Thyroid gland (tissue), 4 donors: ENCODE measurements around the gene CFAP141. TPM values are rescaled to one million over a fixed set of nuclear protein-coding genes. Genes with fewer than 3 reads are reported as not detected.
"Not testable (repeated sequence)": the region's sequence is repeated elsewhere in the genome, so short reads cannot be mapped to it uniquely, and the experiment has no call there.

ENCODE experiments used
- DNase-seq, 2 donors: peaks; one replicate each; pipeline ENCODE4 v3.0.0-alpha.2; 2019
- H3K27ac ChIP-seq, 3 donors: fragments of 200-600 bp; sonication (generic); 1 replicate in 2 of 3; 2 replicates in 1 of 3; pipeline ENCODE4 v1.5.1; 2016 to 2019; ENCODE audit warnings: mild to moderate bottlenecking in 1 of 3, moderate library complexity in 1 of 3
- H3K27me3 ChIP-seq: fragments of 200-600 bp; sonication (generic); one replicate; pipeline ENCODE4 v1.5.1; 2019
- H3K36me3 ChIP-seq, 2 donors: fragments of 200-600 bp; sonication (generic); one replicate each; pipeline ENCODE4 v1.5.1; 2016 to 2019
- H3K4me1 ChIP-seq, 2 donors: fragments of 200-600 bp; sonication (generic); one replicate each; pipeline ENCODE4 v1.5.1; 2017 to 2019
- H3K4me3 ChIP-seq, 3 donors: fragments of 200-600 bp; sonication (generic); replicated peaks in 1 of 3; 1 replicate in 2 of 3; 2 replicates in 1 of 3; pipeline ENCODE4 v1.5.1; 2016; ENCODE audit warnings: mild to moderate bottlenecking in 1 of 3
- H3K9me3 ChIP-seq: fragments of 200-600 bp; sonication (generic); one replicate; pipeline ENCODE4 v1.5.1; 2017
- POLR2A ChIP-seq, 2 donors: fragments of 450-650 bp; IDR thresholded peaks; one replicate each; pipeline ENCODE4 v1.6.1; 2017; ENCODE audit warnings: antibody characterized with exemption in 2 of 2, mild to moderate bottlenecking in 2 of 2, moderate library complexity in 1 of 2
- WGBS, 2 donors: methylation state at CpG; one replicate each; pipeline ENCODE4 v1.1.5; 2017; 5-methylcytosine and 5-hydroxymethylcytosine counted together
- intact Hi-C: fragments of 100-400 bp; cut with DNase I; formaldehyde crosslinking; loops from one replicate; pipeline ENCODE4 v1.15.1; 2023
- total RNA-seq, 4 donors: library from RNA; depleted of rRNA; stranded (reverse); fragments of >200 nt; gene quantifications; one replicate each; pipeline ENCODE4 v1.2.3, GENCODE V29; 2016
- TF ChIP-seq, protein P1 (sequence below), 6 experiments: fragments of 200-600 bp in 3 of 6; fragments of 450-650 bp in 3 of 6; sonication (generic) in 3 of 6; IDR thresholded peaks; one replicate each; pipeline ENCODE4 v1.5.1; 2016 to 2019; ENCODE audit warnings: antibody characterized with exemption in 6 of 6, mild to moderate bottlenecking in 2 of 6, inconsistent platforms in 1 of 6, moderate library complexity in 1 of 6

The CFAP141 gene
- total RNA-seq, 4 donors from 2014 or later, result not detected

DNA sequence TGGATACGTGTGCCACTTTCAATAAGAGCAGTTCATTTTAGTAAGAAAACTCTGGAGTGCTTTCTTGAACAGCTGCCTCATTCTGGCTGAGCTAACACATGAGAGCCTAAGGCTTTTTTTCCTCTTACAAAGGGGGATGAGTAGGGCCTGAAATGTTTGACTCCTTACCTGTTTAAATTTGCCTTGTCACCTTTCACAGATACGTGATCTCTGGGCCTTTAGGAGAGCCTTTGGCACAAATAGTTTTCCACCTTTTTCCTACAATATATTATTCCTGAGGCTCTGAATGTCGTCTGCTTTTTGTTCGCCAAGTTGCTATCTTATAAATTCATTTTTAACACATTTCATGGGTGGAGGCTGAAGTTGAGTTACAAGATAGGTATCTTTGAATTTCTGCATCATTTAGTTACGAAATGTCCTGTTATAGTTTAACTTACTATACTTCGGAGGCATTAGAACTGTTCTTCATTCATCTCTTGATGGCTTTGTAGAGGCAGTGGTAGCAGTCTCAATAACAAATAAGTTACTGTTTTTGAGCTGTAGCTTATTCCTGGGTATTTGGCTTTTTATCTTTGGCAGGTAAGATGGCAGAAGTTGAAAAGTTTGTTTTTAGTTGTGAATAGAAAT lies 31.9 kb upstream of the CFAP141 start:
- Histone ChIP-seq H3K4me1 (no peaks in the 10 kb centered on the region), H3K27me3 (no peaks in the 10 kb centered on the region), H3K4me3 (no peak overlapping the region), H3K36me3 (peaks cover 70 to 76% of the 10 kb centered on the region in 2 donors), H3K27ac (no peak overlapping the region), H3K9me3 (no peaks in the 10 kb centered on the region)
- intact Hi-C loops, result no loop called here
- 94 to 95% methylated on average over 6 of the region's 6 CpGs for WGBS, 2 donors
- no peak for DNase-seq
- TF ChIP-seq, protein P1, sequence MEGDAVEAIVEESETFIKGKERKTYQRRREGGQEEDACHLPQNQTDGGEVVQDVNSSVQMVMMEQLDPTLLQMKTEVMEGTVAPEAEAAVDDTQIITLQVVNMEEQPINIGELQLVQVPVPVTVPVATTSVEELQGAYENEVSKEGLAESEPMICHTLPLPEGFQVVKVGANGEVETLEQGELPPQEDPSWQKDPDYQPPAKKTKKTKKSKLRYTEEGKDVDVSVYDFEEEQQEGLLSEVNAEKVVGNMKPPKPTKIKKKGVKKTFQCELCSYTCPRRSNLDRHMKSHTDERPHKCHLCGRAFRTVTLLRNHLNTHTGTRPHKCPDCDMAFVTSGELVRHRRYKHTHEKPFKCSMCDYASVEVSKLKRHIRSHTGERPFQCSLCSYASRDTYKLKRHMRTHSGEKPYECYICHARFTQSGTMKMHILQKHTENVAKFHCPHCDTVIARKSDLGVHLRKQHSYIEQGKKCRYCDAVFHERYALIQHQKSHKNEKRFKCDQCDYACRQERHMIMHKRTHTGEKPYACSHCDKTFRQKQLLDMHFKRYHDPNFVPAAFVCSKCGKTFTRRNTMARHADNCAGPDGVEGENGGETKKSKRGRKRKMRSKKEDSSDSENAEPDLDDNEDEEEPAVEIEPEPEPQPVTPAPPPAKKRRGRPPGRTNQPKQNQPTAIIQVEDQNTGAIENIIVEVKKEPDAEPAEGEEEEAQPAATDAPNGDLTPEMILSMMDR (IDR thresholded peaks at IDR 0.05), result no peak
- no peak for TF ChIP-seq POLR2A (IDR thresholded peaks at IDR 0.05)

DNA sequence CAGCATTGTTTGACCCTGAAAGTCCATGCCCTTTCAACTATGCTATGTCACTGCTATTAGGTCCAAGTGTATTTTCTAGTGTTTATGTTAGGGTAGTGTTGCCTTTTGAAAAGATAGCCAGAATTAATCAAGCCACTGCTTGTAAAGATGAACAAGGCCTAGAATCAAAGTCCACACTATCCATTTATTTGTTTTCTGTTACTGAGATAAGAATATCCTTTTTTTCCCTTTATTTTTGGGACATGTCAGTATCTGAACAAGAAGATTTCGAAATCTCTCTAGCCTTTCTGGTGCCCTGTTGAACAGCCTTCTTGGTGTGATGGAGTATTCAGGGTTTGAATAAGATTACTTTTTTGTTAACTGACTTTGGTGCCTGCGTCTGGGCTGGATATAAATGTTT lies 31.3 kb upstream of the CFAP141 start:
- intact Hi-C loops, result no loop called here
- TF ChIP-seq, protein P1 (IDR thresholded peaks at IDR 0.05), result no peak
- no peak for TF ChIP-seq POLR2A (IDR thresholded peaks at IDR 0.05)
- Histone ChIP-seq H3K9me3 (no peaks in the 10 kb centered on the region), H3K4me1 (no peaks in the 10 kb centered on the region), H3K27ac (no peak overlapping the region), H3K4me3 (no peak overlapping the region), H3K27me3 (no peaks in the 10 kb centered on the region), H3K36me3 (peaks cover 70 to 78% of the 10 kb centered on the region in 2 donors)
- WGBS, 2 donors, result 94 to 98% methylated on average over 2 of the region's 2 CpGs
- no peak for DNase-seq

DNA sequence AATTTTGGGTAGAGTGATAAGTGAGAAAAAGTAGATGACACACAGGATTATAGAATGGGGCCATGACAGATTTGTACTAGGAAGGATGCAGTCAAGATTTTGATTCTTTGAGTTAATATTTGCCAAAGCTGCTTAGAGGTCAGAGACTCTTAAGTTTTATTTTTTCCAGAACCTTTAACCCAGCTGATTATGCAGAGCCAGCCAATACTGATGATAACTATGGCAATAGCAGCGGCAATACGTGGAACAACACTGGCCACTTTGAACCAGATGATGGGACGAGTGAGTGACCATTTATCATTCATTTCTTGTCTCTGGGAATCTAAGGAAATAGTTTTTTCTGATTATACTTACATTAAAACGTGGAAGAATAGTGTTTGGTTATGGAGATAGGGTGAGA lies 30.7 kb upstream of the CFAP141 start:
- Histone ChIP-seq H3K36me3 (peaks cover 64 to 72% of the 10 kb centered on the region in 2 donors), H3K27ac (no peak overlapping the region), H3K4me1 (no peaks in the 10 kb centered on the region), H3K9me3 (no peaks in the 10 kb centered on the region), H3K27me3 (no peaks in the 10 kb centered on the region), H3K4me3 (no peak overlapping the region)
- no peak for DNase-seq
- intact Hi-C loops, result no loop called here
- WGBS, 2 donors, result 93 to 95% methylated on average over 4 of the region's 4 CpGs
- TF ChIP-seq, protein P1 (IDR thresholded peaks at IDR 0.05), result no peak
- no peak for TF ChIP-seq POLR2A (IDR thresholded peaks at IDR 0.05)

DNA sequence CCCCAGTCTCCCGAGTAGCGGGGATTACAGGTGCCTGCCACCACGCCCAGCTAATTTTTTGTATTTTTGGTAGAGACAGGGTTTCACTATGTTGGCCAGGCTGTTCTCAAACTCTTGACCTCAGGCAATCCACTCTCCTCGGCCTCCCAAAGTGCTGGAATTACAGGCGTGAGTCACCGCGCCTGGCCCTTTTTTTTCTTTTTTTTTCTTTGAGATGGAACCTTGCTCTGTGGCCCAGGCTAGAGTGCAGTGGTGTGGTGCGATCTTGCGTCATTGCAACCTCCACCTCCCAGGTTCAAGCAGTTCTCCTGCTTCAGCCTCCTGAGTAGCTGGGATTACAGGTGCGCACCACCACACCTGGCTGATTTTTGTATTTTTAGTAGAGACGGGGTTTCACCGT lies 27.0 kb upstream of the CFAP141 start:
- intact Hi-C loops, H3K4me1 ChIP-seq, H3K27ac ChIP-seq, H3K27me3 ChIP-seq, H3K4me3 ChIP-seq, H3K9me3 ChIP-seq, DNase-seq: not testable (repeated sequence)
- 96 to 97% methylated on average over 12 of the region's 12 CpGs for WGBS, 2 donors
- peaks cover 76 to 83% of the 10 kb centered on the region in 2 donors for H3K36me3 ChIP-seq

DNA sequence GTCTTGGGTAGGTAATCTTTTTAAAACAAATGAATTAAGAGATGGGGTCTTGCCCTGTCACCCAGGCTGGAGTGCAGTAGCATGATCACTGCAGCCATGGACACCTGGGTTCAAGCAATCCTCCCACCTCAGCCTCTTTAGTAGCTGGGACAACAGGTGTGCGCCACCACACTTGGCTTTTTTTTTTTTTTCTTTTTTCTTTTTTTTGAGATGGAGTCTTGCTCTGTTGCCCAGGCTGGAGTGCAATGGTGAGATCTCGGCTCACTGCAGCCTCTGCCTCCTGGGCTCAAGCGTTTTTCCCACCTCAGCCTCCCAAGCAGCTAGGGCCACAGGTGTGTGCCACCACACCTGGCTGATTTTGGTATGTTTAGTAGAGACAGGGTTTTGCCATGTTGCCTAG lies 25.0 kb upstream of the CFAP141 start:
- H3K27ac ChIP-seq, H3K9me3 ChIP-seq, intact Hi-C loops, DNase-seq, H3K4me3 ChIP-seq, H3K27me3 ChIP-seq, H3K4me1 ChIP-seq: not testable (repeated sequence)
- H3K36me3 ChIP-seq, result peaks cover 68 to 75% of the 10 kb centered on the region in 2 donors
- WGBS, 2 donors, result 97 to 100% methylated on average over 3 of the region's 3 CpGs

DNA sequence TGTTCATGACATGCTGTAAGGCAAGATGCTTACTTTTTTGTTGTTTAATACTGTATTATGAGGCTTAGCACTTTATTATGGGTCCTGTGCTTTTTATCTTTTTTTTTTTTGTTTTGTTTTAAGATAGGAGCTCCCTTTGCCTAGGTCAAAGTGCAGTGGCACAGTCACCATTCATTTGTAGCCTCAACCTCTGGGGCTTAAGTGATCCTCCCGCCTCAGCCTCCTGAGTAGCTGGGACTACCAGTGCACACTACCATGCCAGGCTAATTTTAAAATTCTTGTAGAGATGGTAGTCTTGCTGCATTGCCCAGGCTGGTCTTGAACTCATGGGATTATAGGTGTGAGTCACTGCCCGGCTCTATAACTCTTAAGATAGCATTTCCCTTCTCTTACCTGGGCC lies 19.2 kb upstream of the CFAP141 start:
- no peaks in the 10 kb centered on the region for H3K9me3 ChIP-seq
- TF ChIP-seq, protein P1 (IDR thresholded peaks at IDR 0.05), result no peak
- no peak for TF ChIP-seq POLR2A (IDR thresholded peaks at IDR 0.05)
- DNase-seq, result no peak
- peaks cover 16 to 19% of the 10 kb centered on the region in 2 donors for H3K4me1 ChIP-seq
- 95 to 98% methylated on average over 2 of the region's 2 CpGs for WGBS, 2 donors
- no peak overlapping the region for H3K27ac ChIP-seq
- intact Hi-C loops, result no loop called here
- no peaks in the 10 kb centered on the region for H3K27me3 ChIP-seq
- H3K4me3 ChIP-seq, result no peak overlapping the region
- H3K36me3 ChIP-seq, result peaks cover 31 to 32% of the 10 kb centered on the region in 2 donors
